ENCODE results near the gene MAN1B1. TPM values are rescaled to one million over a fixed set of nuclear protein-coding genes. Genes with fewer than 3 reads are reported as not detected.

Gene MAN1B1
- total RNA-seq: 48.7 and 55.1 TPM in 2 replicates

DNA sequence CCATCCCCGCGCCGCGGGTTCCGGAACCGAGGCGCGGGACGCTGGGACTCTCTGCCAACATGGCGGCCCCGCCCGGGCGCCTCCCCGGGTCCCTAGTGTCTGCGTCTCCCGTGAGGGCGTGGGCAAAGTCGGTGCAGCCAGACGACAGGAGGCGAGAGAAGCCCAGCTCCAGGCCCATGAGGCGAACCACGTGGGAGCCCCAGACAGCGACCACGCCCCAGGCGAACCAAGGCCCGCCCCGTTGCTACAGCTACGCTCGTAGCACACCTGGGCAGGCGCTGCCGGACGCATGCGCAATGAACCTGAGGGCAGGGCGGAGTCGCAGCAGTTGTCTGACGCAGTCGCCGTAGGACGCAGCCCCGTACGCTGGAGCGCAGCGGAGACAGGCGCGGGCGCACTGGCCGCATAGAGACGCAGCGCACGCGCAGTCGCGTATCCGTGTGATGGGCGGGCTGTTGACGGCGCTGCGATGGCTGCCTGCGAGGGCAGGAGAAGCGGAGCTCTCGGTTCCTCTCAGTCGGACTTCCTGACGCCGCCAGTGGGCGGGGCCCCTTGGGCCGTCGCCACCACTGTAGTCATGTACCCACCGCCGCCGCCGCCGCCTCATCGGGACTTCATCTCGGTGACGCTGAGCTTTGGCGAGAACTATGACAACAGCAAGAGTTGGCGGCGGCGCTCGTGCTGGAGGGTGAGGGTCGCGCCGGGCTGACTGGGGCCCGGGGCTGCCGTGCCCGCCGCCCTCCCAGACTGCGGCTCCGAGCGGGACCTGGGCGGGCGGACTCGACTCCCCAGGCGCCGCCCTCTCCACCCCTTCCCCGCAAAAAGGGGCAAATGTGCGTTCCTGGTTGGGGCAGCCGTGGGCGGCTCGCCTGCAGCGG is at the start of gene MAN1B1:
Gene MAN1B1, plus strand, starts transcription at position 455 of the 878 bp plus-strand sequence. Its CDS starts 15 bp downstream, at position 470.
- intact Hi-C loops (cut with micrococcal nuclease): loop anchor here (1.0 kb wide), 5 partner anchors 9 to 155 kb away; partner anchors contain the start of genes DPP7, SAPCD2, TUBB4B and UAP1L1

GRCh38 chr9:137037035-137037434 is 49.8 kb upstream of the MAN1B1 start:
- intact Hi-C loops (cut with micrococcal nuclease): no loop called here

DNA sequence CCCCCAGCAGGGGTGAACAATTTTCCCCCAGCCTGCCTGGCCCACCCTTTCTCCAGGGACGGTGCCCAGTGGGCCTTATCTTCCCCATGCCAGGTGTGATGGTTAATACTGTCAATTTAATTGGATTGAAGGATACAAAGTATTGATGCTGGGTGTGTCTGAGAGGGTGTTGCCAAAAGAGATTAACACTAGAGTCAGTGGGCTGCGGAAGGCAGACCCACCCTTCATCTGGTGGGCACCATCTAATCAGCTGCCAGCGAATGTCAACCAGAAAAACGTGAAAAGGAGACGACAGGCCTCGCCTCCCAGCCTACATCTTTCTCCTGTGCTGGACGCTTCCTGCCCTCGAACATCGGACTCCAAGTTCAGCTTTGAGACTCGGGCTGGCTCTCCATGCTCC is 49.3 kb upstream of the MAN1B1 start:
- intact Hi-C loops (cut with micrococcal nuclease): no loop called here

DNA sequence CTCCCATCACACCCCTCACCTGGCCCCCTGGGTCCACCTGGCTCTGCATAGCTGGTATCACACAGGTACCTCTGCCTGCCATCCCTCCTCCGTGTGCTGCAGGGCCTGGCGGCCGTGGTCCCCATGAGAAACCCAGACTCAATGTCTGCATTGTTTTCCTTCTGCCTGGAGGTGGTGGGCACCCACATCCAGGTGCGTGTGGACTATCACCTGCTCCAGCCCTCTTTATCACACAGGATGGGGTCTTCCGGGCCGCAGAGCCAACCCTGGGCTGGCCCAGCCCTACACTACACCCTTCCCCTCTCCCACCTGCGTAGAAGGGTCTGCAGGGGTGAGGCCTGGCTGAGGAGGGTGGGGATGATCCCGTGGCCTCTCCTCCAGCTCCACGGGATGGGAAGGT is 47.9 kb upstream of the MAN1B1 start:
- intact Hi-C loops (cut with micrococcal nuclease): no loop called here

- intact Hi-C loops (cut with micrococcal nuclease): no loop called here
Measured at GRCh38 chr9:137039611-137040366, 47.0 kb upstream of the MAN1B1 start.

DNA sequence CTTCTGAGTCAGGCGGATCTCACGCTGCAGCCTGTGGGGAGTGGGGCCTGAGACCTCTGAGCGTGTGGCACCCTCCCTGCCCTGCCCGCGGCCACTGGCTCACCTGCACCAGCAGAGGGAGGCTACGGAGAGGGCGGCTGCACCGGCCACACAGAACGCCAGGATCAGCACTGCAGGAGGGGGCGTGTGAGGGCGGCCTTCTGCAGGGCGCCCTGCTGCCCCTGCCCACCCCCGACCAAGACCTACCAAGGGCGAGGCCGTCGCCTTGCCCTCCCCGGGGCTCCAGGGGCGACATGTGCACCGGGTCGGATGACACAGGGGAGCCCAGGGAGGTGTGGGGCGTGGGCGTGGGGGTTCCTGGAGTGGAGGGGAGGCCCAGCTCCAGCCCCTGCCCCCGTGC is 46.2 kb upstream of the MAN1B1 start:
- intact Hi-C loops (cut with micrococcal nuclease): no loop called here

- intact Hi-C loops (cut with micrococcal nuclease): no loop called here
Measured at GRCh38 chr9:137041124-137041523, 45.7 kb upstream of the MAN1B1 start.

- intact Hi-C loops (cut with micrococcal nuclease): no loop called here
Measured at GRCh38 chr9:137042751-137043727, 43.7 kb upstream of the MAN1B1 start.

DNA sequence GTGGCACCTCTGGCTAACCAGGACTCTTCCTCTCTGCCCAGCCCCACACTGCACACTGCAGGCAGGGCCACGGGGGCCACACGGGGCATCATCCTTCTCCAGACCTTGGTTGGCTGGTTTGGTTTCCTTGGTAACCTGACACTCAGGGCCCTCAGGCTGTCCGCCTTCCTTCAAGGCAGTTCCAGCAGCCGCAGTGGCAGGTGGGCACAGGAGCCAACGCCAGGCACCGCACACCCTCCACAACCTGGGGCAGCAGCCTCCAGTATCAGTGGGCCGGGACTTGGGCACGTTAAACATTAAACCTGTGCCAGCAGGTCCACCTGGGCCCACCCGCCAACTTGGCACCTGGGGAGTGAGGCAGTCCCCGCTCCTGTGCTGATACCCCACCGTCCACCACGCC is 42.7 kb upstream of the MAN1B1 start:
- intact Hi-C loops (cut with micrococcal nuclease): no loop called here

DNA sequence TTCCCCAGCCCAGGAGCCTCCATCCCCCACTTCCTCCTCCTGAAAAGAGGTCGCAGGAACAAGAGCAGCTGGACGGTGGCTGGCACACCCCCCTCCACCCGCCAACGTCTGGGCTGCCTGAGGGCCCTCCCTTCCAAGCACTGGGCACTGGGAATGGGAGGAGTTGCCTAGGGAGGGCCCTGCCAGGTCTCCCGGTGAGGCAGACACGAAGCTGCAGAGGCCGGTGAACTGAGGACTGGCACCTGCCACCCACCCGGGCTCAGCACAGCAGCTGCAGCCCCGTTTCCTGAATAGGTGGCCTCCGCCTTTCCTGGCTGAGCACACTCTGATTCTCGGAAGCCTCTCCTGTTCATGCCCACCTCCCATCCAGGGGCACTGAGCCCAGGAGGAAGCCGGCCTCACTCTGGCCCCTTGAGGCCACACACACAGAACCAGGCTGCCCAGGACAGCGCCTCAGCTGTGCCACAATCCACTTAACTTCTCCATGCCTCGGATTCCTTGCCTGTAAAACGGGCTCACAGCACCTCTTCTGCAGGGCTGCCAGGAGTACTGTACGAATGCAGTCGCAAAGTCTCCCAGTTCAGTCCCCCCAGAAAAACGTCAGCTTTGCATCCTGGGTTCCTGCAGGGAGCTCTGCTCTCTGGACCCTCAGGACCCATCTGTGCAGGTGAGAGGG is 42.1 kb upstream of the MAN1B1 start:
- intact Hi-C loops (cut with micrococcal nuclease): loop anchor here (5.0 kb wide), 1 partner anchor 197 kb away; the partner anchor contains the start of gene PHPT1

DNA sequence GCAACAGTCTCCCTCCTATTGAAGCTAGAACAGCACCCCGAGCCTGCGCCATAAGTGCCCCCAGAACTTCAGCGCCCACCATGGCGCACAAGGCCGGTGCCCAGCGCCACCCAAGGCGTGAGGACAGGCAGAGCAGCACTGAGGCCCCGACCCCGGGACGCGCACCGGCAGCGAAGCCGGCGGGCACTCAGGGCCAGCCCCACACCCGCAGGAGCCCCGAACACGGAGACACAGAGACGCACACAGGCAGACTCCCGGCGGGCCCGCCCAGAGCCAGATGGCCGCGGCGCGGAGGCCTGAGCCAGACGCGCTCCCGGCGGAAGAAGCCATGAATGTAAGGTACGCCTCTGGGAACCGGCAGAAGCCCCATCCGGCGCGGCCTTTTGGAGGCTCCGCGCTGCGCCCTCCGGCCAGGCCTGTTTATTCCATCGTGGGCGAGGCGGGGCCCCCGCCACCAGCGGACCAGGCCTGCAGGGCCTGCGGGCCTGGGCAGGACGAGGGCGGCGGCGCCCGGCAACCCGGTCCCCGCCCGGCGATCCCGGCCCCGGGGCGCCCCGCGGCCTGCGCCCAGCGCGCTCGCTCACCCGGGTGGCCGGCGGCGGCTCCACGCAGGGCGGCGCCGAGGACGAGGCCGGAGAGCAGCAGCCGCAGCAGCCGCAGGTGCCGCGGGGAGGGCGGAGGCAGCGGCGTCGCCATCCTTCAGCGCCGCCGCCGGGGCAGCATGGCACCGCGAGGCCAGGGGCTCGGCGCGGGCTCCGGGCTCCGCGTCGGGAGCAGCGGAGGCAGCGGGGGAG is 41.3 kb upstream of the MAN1B1 start:
- intact Hi-C loops (cut with micrococcal nuclease): loop anchor here (2.0 to 5.0 kb wide), 2 partner anchors 21 to 198 kb away; partner anchors contain the start of gene PHPT1

- intact Hi-C loops (cut with micrococcal nuclease): loop anchor here (2.0 to 5.0 kb wide), 2 partner anchors 21 to 199 kb away; partner anchors contain the start of gene PHPT1
Measured at GRCh38 chr9:137046088-137046787, 40.5 kb upstream of the MAN1B1 start, which contains the start of gene NPDC1. Gene NPDC1 (minus strand): TSS chr9:137046177. CDS start chr9:137045989, 188 bp downstream.

DNA sequence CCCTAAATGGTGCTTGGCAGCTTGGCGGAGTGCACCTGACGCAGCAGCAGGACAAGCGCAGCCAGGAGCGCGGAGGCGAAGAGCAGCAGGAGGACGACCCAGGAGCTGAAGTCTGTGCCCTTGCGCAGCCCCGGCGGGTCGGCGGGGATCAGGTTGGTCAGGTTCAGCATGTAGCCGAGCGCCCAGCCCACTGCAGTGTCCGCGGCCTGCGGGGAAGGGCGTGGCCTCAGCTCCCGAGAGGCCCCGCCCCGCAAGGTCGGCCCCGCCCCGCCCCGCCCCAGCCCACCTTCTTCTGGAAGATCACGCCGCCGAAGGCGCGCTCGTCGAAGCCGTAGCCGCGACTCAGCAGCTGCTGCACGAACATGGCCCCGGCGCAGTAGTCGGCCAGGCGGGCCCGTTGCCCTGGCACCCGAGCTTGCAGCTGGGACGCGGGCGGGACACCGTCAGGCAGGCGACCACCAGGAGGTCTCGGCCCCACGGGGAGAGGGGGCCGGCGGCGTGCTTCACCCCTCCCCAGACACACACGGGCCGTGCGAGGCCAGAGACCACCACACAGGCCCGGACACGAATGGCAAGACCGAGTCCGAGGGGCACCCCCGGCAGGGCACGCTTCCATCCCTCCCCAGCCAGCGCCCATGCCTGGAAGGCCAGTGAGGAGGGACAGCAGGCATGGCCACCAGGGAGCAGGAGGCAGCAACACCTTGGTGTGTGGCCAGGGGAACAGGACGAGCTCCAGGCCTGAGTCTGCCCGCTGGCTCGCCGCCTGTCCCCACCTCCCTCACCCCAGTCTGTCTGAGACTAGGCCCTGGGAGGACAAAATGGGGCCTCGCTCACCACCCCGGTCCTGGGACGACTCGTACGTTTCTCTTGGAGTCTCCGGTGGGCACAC is 37.9 kb upstream of the MAN1B1 start:
- intact Hi-C loops (cut with micrococcal nuclease): loop anchor here (5.0 kb wide), 1 partner anchor 202 kb away; the partner anchor contains the start of gene PHPT1

DNA sequence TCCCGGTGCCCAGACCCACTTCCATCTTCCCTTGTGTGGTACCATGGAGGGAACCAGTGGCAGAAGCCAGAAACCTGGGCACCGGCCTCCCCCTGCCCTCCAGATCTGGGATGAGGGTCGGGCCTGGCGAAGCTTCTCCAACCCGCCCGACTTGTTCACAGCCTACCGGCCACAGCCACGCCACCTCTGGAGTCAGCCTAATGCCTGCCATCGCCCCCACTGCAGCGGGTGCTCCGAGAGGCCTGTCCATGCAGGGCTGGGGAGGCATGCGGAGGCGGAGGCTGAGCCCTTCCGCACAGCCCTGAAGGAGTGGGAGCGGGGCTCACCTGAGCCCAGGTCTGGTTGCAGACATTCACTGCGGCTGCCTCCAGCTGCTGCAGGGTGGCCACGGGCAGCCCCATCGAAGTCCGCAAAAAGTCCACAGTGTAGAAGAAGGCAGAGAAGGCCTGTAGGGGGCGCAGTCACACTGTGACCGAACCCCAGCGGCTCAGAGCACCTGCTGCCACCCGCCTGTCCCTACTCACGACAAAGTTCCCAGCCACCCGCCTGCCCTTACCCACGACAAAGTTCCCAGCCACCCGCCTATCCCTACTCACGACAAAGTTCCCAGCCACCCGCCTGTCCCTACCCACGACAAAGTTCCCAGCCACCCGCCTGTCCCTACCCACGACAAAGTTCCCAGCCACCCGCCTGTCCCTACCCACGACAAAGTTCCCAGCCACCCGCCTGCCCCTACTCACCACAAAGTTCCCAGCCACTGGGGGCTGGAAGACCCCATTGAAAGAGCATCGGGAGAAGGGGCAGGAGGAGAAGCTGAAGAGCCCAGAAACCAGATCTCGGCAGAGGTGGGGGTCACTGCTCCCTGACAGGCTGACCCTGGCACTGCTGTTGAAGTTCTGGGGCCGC is 37.0 kb upstream of the MAN1B1 start:
- intact Hi-C loops (cut with micrococcal nuclease): loop anchor here (5.0 kb wide), 1 partner anchor 202 kb away; the partner anchor contains the start of gene PHPT1

GRCh38 chr9:137050570-137050969 is 36.2 kb upstream of the MAN1B1 start:
- intact Hi-C loops (cut with micrococcal nuclease): no loop called here

DNA sequence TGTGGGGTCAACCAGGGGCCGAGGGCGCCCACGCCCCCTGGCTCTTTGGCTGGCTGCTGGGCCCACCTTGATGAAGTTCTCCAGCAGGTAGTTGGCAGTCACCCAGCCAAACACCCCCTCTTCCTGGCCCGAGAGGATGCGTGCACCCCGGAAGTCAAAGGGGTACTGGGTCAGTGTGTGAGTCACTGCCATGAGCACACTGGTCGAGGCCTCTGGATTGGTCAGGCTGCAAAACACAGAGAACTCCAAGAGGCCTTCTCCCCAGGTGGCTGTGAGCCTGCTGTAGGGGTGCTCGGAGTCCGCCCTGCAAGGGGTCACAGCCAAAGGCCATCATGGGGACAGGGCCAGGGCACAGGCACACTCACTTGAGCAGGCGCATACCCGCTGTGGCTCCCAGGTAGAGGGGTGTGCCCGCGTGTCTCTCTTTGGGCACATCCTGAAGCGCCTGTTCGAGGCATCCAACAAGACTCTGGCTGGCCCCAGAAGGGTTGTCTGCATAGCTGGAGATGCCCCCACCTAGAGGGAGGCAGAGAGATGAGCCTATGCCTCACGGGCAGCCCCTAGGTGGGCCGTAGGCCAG is 35.5 kb upstream of the MAN1B1 start:
- intact Hi-C loops (cut with micrococcal nuclease): no loop called here

All from T-helper 2 cell treated with Interferon-gamma antibody and Interleukin-4, amounts not matched to agents 100 ng/mL and 5 ng/mL, for 36 hours (primary cell).